22Rv1 (cell line): ENCODE measurements around the gene TLR9.

Source experiments
- H3K27ac ChIP-seq: fragments of 450-650 bp; 2 replicates; pipeline ENCODE4 v1.5.1; 2017
- ZFX ChIP-seq: fragments of 450-650 bp; IDR thresholded peaks from 2 replicates; pipeline ENCODE4 v1.6.1; 2017; ENCODE audit warnings: antibody characterized with exemption, borderline replicate concordance
- TF ChIP-seq, protein P1 (sequence below): fragments of 450-650 bp; IDR thresholded peaks from 2 replicates; pipeline ENCODE4 v1.5.1; 2017; ENCODE audit warnings: mild to moderate bottlenecking

TLR9 gene

GRCh38 chr3:52211268-52211891 lies 14.1 kb downstream of the TLR9 start:
- TF ChIP-seq, protein P1, sequence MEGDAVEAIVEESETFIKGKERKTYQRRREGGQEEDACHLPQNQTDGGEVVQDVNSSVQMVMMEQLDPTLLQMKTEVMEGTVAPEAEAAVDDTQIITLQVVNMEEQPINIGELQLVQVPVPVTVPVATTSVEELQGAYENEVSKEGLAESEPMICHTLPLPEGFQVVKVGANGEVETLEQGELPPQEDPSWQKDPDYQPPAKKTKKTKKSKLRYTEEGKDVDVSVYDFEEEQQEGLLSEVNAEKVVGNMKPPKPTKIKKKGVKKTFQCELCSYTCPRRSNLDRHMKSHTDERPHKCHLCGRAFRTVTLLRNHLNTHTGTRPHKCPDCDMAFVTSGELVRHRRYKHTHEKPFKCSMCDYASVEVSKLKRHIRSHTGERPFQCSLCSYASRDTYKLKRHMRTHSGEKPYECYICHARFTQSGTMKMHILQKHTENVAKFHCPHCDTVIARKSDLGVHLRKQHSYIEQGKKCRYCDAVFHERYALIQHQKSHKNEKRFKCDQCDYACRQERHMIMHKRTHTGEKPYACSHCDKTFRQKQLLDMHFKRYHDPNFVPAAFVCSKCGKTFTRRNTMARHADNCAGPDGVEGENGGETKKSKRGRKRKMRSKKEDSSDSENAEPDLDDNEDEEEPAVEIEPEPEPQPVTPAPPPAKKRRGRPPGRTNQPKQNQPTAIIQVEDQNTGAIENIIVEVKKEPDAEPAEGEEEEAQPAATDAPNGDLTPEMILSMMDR = no peak
- no peak for TF ChIP-seq ZFX
- no peak overlapping the region for H3K27ac ChIP-seq

- TF ChIP-seq, protein P1 = no peak
- no peak for TF ChIP-seq ZFX
- H3K27ac ChIP-seq = peak overlapping the region; percentile 15; the same call in 1 of the 2 replicates
These were observed 14.8 kb downstream of the TLR9 start for GRCh38 chr3:52210550-52211046.

DNA sequence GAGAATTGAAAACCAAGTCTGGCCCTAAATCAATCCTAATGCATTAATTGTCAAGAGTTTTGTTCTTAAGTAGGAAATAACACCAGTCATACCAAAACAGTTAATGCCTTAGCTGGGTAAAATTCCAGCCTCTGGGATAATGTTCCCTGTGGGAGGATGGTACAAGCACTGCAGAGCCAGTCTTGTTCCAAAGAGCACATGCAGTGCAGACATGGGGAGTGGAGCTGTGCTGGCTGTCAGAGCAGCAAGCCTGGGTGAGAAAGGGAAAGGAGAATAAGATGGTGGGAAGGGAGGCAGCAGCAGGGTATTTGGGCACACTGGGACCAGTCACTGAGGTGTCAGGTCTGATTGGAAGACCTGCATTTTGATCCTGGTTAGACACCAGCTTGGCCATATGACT lies 15.4 kb downstream of the TLR9 start:
- TF ChIP-seq, protein P1 = no peak
- no peak for TF ChIP-seq ZFX
- H3K27ac ChIP-seq = peak overlapping the region; percentile 15; the same call in 1 of the 2 replicates

GRCh38 chr3:52208556-52208955 lies 16.9 kb downstream of the TLR9 start:
- TF ChIP-seq ZFX = no peak
- TF ChIP-seq, protein P1 = no peak
- no peak overlapping the region for H3K27ac ChIP-seq

- H3K27ac ChIP-seq = no peak overlapping the region
- TF ChIP-seq, protein P1 = no peak
- no peak for TF ChIP-seq ZFX
These were observed 19.6 kb downstream of the TLR9 start for GRCh38 chr3:52205727-52206372.

DNA sequence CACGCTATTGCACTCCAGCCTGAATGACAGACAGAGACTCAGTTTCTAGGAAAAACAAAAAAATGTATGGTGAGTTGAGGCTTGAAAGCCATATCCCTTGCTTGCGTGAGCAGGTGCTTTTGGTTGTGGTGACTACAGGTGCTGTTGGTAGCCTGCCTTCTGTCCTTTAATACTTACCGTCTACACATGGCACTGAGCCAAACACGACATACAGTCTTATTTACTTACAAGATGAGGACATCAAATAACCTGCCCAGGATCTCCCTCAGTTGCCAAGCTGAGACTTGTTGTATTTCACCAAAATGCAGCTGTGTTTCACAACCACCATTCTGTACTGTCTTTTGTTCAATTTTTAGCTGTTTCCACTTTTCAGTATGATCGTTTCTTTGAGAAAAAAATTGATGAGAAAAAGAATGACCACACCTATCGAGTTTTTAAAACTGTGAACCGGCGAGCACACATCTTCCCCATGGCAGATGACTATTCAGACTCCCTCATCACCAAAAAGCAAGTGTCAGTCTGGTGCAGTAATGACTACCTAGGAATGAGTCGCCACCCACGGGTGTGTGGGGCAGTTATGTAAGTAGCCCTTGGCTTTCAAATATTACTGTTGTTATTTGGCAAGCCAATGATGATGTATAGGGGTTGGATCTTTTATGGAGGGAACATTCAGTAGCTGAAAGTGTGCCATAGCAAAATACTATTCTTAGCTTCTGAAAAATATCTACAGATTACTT lies 20.9 kb downstream of the TLR9 start:
- peak overlapping the region; percentile 26 for H3K27ac ChIP-seq
- TF ChIP-seq, protein P1 = no peak
- no peak for TF ChIP-seq ZFX
